ENCODE data around the gene RDH16.

The RDH16 gene

GRCh38 chr12:56935752-56936151 is 21.7 kb downstream of the RDH16 start:
- TF ChIP-seq Cebpa-rat (IDR thresholded peaks at IDR 0.05) = no peak
- no peaks in the 10 kb centered on the region for H3K9me3 ChIP-seq

GRCh38 chr12:56935157-56935556 is 22.3 kb downstream of the RDH16 start:
- no peak overlapping the region for H3K4me3 ChIP-seq
- no peak overlapping the region for H3K4me2 ChIP-seq
- no peak overlapping the region for H3K9ac ChIP-seq
- 0 out of 2 replicates have a peak, but pooled peaks cover 4% of the 10 kb centered on the region for H3K4me1 ChIP-seq
- TF ChIP-seq Cebpa-rat (IDR thresholded peaks at IDR 0.05) = no peak
- H3K27me3 ChIP-seq = no peaks in the 10 kb centered on the region
- H3K27ac ChIP-seq = no peak overlapping the region
- H4K20me1 ChIP-seq = no peaks in the 10 kb centered on the region
- no peaks in the 10 kb centered on the region for H3K9me3 ChIP-seq
- no peaks in the 10 kb centered on the region for H3K36me3 ChIP-seq

More at GRCh38 chr12:56935752-56936151, 21.7 kb downstream of the RDH16 start:
- H3K36me3 ChIP-seq = no peaks in the 10 kb centered on the region
- no peaks in the 10 kb centered on the region for H3K27me3 ChIP-seq
- no peaks in the 10 kb centered on the region for H4K20me1 ChIP-seq
- 0 out of 2 replicates have a peak, but pooled peaks cover 4% of the 10 kb centered on the region for H3K4me1 ChIP-seq
- H3K4me2 ChIP-seq = no peak overlapping the region
- H3K4me3 ChIP-seq = no peak overlapping the region
- H3K9ac ChIP-seq = no peak overlapping the region
- H3K27ac ChIP-seq = no peak overlapping the region

- Histone ChIP-seq H3K9ac (no peak within 1 kb of the TSS), H3K4me2 (no peak within 1 kb of the TSS), H3K9me3 (no peaks in the 10 kb centered on the region), H3K4me1 (0 out of 2 replicates have a peak, but pooled peaks cover 4% of the 10 kb centered on the region), H3K4me3 (no peak within 1 kb of the TSS), H4K20me1 (no peaks in the 10 kb centered on the region), H3K36me3 (no peaks in the 10 kb centered on the region), H3K27ac (no peak within 1 kb of the TSS), H3K27me3 (no peaks in the 10 kb centered on the region)
- TF ChIP-seq Cebpa-rat (IDR thresholded peaks at IDR 0.05) = no peak
Observed at GRCh38 chr12:56933826-56934625, 23.4 kb downstream of the RDH16 start, which contains the start of gene SDR9C7. Gene SDR9C7, minus strand, starts transcription at chr12:56934408. Its CDS starts 147 bp downstream, at chr12:56934261.

DNA sequence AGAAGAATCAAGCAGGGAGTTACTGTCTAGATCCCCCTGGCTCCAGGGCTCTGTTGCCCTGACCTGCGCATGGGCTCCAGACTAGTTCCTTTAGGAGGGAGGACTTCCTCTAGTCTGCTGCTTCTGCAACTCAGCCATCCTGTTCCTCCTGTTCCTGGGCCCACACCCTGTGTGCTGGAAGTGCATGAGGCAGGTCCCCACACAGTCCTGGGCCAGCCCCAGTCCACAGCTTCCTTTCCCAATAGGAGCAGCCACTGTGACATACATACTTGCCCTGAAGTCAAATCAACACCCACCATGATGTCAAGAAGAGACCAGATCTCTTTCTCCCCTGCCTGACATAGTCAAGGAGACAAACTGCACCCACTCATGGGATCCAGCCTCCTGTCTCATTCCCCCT is 24.5 kb downstream of the RDH16 start:
- TF ChIP-seq Cebpa-rat (IDR thresholded peaks at IDR 0.05) = no peak
- H3K9ac ChIP-seq = no peak overlapping the region
- H3K9me3 ChIP-seq = no peaks in the 10 kb centered on the region
- H3K4me3 ChIP-seq = no peak overlapping the region
- H4K20me1 ChIP-seq = no peaks in the 10 kb centered on the region
- no peaks in the 10 kb centered on the region for H3K27me3 ChIP-seq
- no peak overlapping the region for H3K27ac ChIP-seq
- H3K36me3 ChIP-seq = no peaks in the 10 kb centered on the region
- no peak overlapping the region for H3K4me2 ChIP-seq
- 0 out of 2 replicates have a peak, but pooled peaks cover 4% of the 10 kb centered on the region for H3K4me1 ChIP-seq

DNA sequence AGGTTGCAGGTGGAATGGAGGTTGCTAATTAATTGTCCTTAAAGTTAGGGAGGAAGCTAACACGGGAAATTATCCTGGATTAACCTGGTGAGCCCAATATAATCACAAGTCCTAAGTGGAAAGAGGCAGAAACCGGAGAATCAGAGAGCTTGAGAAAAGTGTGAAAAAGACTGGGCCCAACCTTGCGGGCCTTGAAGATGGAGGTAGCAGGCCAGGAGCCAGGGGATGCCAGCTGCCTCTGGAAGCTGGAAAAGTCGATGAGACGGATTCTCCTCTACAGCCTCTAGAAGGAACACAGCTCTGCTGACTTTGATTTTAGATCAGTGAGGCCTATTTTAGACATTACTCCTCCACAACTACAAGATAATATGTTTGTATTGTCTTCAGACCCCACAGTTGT is 25.3 kb downstream of the RDH16 start:
- no peak overlapping the region for H3K4me2 ChIP-seq
- 0 out of 2 replicates have a peak, but pooled peaks cover 4% of the 10 kb centered on the region for H3K4me1 ChIP-seq
- H3K27ac ChIP-seq = no peak overlapping the region
- H3K27me3 ChIP-seq = no peaks in the 10 kb centered on the region
- H4K20me1 ChIP-seq = no peaks in the 10 kb centered on the region
- no peak overlapping the region for H3K9ac ChIP-seq
- no peaks in the 10 kb centered on the region for H3K36me3 ChIP-seq
- H3K4me3 ChIP-seq = no peak overlapping the region
- no peaks in the 10 kb centered on the region for H3K9me3 ChIP-seq
- TF ChIP-seq Cebpa-rat (IDR thresholded peaks at IDR 0.05) = no peak

GRCh38 chr12:56931474-56931978 is 25.9 kb downstream of the RDH16 start:
- Histone ChIP-seq H3K36me3 (no peaks in the 10 kb centered on the region), H3K4me3 (no peak overlapping the region), H3K9ac (no peak overlapping the region), H4K20me1 (no peaks in the 10 kb centered on the region), H3K4me1 (0 out of 2 replicates have a peak, but pooled peaks cover 4% of the 10 kb centered on the region), H3K27me3 (no peaks in the 10 kb centered on the region), H3K27ac (0 out of 2 replicates have a peak overlapping the region, but pooled peaks have one; percentile 29), H3K4me2 (peak overlapping the region; percentile 12; the same call in 1 of the 2 replicates), H3K9me3 (no peaks in the 10 kb centered on the region)
- no peak for TF ChIP-seq Cebpa-rat (IDR thresholded peaks at IDR 0.05)

- Histone ChIP-seq H3K36me3 (no peaks in the 10 kb centered on the region), H3K9me3 (no peaks in the 10 kb centered on the region), H3K27me3 (no peaks in the 10 kb centered on the region), H3K27ac (no peak overlapping the region), H3K4me1 (0 out of 2 replicates have a peak, but pooled peaks cover 4% of the 10 kb centered on the region), H4K20me1 (no peaks in the 10 kb centered on the region), H3K4me3 (no peak overlapping the region), H3K9ac (no peak overlapping the region), H3K4me2 (no peak overlapping the region)
- no peak for TF ChIP-seq Cebpa-rat (IDR thresholded peaks at IDR 0.05)
Observed at GRCh38 chr12:56930241-56930640, 27.2 kb downstream of the RDH16 start.

GRCh38 chr12:56929780-56930179 is 27.6 kb downstream of the RDH16 start:
- Histone ChIP-seq H3K4me3 (no peak overlapping the region), H3K27me3 (no peaks in the 10 kb centered on the region), H3K9me3 (no peaks in the 10 kb centered on the region), H3K4me1 (0 out of 2 replicates have a peak, but pooled peaks cover 4% of the 10 kb centered on the region), H4K20me1 (no peaks in the 10 kb centered on the region), H3K4me2 (no peak overlapping the region), H3K36me3 (no peaks in the 10 kb centered on the region), H3K9ac (no peak overlapping the region), H3K27ac (no peak overlapping the region)
- no peak for TF ChIP-seq Cebpa-rat (IDR thresholded peaks at IDR 0.05)

DNA sequence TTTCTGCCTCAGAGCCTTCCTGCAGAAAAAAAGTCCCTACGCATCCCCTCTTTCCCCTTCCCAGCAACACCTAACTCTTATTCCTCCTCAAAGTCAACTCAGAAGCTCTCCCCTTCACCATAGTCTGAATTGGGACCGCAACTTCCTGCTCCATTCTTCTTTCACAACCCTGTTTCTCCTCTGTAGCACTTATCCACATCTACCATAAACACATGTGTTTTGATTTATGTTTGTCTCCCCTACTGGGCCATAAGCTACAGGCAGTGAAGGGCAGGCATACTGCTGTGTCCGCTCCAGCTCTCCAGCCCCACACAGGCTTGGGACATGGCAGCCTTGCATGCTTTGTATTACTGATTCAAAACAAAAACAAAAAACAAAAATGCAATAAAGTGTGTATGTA is 29.1 kb downstream of the RDH16 start:
- Histone ChIP-seq H3K4me3 (no peak overlapping the region), H4K20me1 (no peaks in the 10 kb centered on the region), H3K27ac (no peak overlapping the region), H3K9ac (no peak overlapping the region), H3K9me3 (no peaks in the 10 kb centered on the region; the same call in 1 of the 2 replicates), H3K4me2 (no peak overlapping the region), H3K36me3 (no peaks in the 10 kb centered on the region), H3K4me1 (0 out of 2 replicates have a peak, but pooled peaks cover 4% of the 10 kb centered on the region), H3K27me3 (no peaks in the 10 kb centered on the region)
- TF ChIP-seq Cebpa-rat (IDR thresholded peaks at IDR 0.05) = no peak

- Histone ChIP-seq H3K9me3 (no peaks in the 10 kb centered on the region; the same call in 1 of the 2 replicates), H3K4me1 (0 out of 2 replicates have a peak, but pooled peaks cover 4% of the 10 kb centered on the region), H3K27ac (no peak overlapping the region), H3K4me2 (no peak overlapping the region), H3K27me3 (no peaks in the 10 kb centered on the region), H3K36me3 (no peaks in the 10 kb centered on the region), H4K20me1 (no peaks in the 10 kb centered on the region), H3K4me3 (no peak overlapping the region), H3K9ac (no peak overlapping the region)
- TF ChIP-seq Cebpa-rat (IDR thresholded peaks at IDR 0.05) = no peak
Observed at GRCh38 chr12:56927281-56927680, 30.1 kb downstream of the RDH16 start.
